HepG2 (cell line): ENCODE results near the gene LRRC10. TPM values are rescaled to one million over a fixed set of nuclear protein-coding genes. Genes with fewer than 3 reads are reported as not detected.

Source experiments
- ATAC-seq: fragments of 200-7000 bp; cut with Tn5 transposase; 3 replicates; pipeline ENCODE4 v1.9.1; 2020; ENCODE audit warnings: mild to moderate bottlenecking, moderate library complexity
- BruUV-seq: library from RNA; stranded (reverse); fragments of 400-500 nt; replicated peaks from 2 replicates; lab custom pipeline; 2021; lab: Mats Ljungman, UMichigan
- CTCF ChIA-PET: fragments of 300-600 bp; formaldehyde crosslinking; extraction: SDS; loops from one replicate; lab custom pipeline; 2021; ENCODE audit warnings: low total read pairs, inconsistent platforms, low intra/inter-chr PET ratio; lab: Yijun Ruan, JAX
- POLR2A ChIA-PET: fragments of 350-600 bp; sonication (Branson Sonifier 250); formaldehyde crosslinking; loops from one replicate; lab custom pipeline; 2020; ENCODE audit warnings: antibody characterized with exemption, inconsistent platforms; lab: Yijun Ruan, JAX
- DNase-seq: peaks from one replicate; pipeline ENCODE4 v3.0.0-alpha.2; 2015; ENCODE audit warnings: low spot score
- FAIRE-seq: peaks from 3 replicates; lab custom pipeline; 2011; peaks lifted over from hg19 to GRCh38; lab: Jason Lieb, UNC
- H2AFZ ChIP-seq: one replicate; pipeline ENCODE4 v1.6.1; 2011; ENCODE audit warnings: low read length, inconsistent platforms
- H3K27ac ChIP-seq: fragments of 300-600 bp; 3 replicates; pipeline ENCODE4 v1.8.0; 2011; ENCODE audit warnings: mixed run types, mild to moderate bottlenecking, mixed read lengths, low read length, inconsistent platforms; ENCODE audit not compliant: insufficient read depth; ENCODE audit errors: extremely low read length
- H3K27me3 ChIP-seq, 2 experiments: fragments of 200-600 bp in 1 of 2; 2 replicates in 1 of 2; 3 replicates in 1 of 2; pipeline versions ENCODE4 v1.6.0 to v1.8.0; 2011; ENCODE audit warnings: low read length in 2 of 2, mild to moderate bottlenecking in 2 of 2, moderate library complexity in 2 of 2, inconsistent platforms in 1 of 2; ENCODE audit not compliant: insufficient read depth in 2 of 2, control insufficient read depth in 1 of 2
- H3K36me3 ChIP-seq, 2 experiments: fragments of 200-600 bp in 1 of 2; replicated peaks in 1 of 2; 2 replicates in 1 of 2; 3 replicates in 1 of 2; pipeline versions ENCODE4 v1.5.1 to v1.8.0; 2011; ENCODE audit warnings: low read length in 2 of 2, inconsistent platforms in 1 of 2; ENCODE audit not compliant: insufficient read depth in 2 of 2, control insufficient read depth in 1 of 2
- H3K4me1 ChIP-seq: 2 replicates; pipeline ENCODE4 v1.5.1; 2012; ENCODE audit warnings: low read length, inconsistent platforms; ENCODE audit not compliant: insufficient read depth
- H3K4me2 ChIP-seq: 2 replicates; pipeline ENCODE4 v1.6.0; 2011; ENCODE audit warnings: low read depth, low read length, inconsistent platforms
- H3K4me3 ChIP-seq, 3 experiments: fragments of 200-600 bp in 1 of 3; sonication (generic), shearing (Covaris generic) in 1 of 3; replicated peaks in 1 of 3; 2 replicates each; pipeline ENCODE4 v1.5.1; 2011 to 2016; ENCODE audit warnings: low read length in 3 of 3, inconsistent platforms in 2 of 3, low read depth in 2 of 3, mild to moderate bottlenecking in 2 of 3, control low read depth in 1 of 3, mixed read lengths in 1 of 3; ENCODE audit not compliant: insufficient read depth in 1 of 3
- H3K79me2 ChIP-seq: one replicate; pipeline ENCODE4 v1.6.1; 2011; ENCODE audit warnings: low read length, inconsistent platforms; ENCODE audit not compliant: insufficient read depth
- H3K9ac ChIP-seq: 2 replicates; pipeline ENCODE4 v1.6.0; 2011; ENCODE audit warnings: mild to moderate bottlenecking, low read depth, low read length, inconsistent platforms; ENCODE audit not compliant: insufficient read depth
- H3K9me3 ChIP-seq: 2 replicates; pipeline ENCODE4 v1.5.1; 2012; ENCODE audit warnings: mild to moderate bottlenecking, low read length
- H4K20me1 ChIP-seq: 2 replicates; pipeline ENCODE4 v1.6.0; 2011; ENCODE audit warnings: inconsistent platforms, mild to moderate bottlenecking, low read length, moderate library complexity; ENCODE audit not compliant: insufficient read depth
- ARHGAP35 ChIP-seq: sonication (generic); formaldehyde crosslinking; IDR thresholded peaks from 2 replicates; pipeline ENCODE4 v1.9.0; 2022; ENCODE audit warnings: mild to moderate bottlenecking, inconsistent platforms, moderate library complexity, missing genetic modification reagents, borderline replicate concordance
- CEBPB ChIP-seq: IDR thresholded peaks from 2 replicates; pipeline ENCODE4 v1.6.1; 2011; ENCODE audit warnings: low read depth, low read length, improper control_type of control experiment, borderline replicate concordance
- LCORL ChIP-seq, 2 experiments: fragments of 450-650 bp in 1 of 2; sonication (generic) in 1 of 2; formaldehyde crosslinking in 1 of 2; IDR thresholded peaks; 2 replicates each; pipeline versions ENCODE4 v1.5.0 to v1.6.1; 2017 to 2020; ENCODE audit warnings: antibody characterized with exemption in 1 of 2, missing genetic modification reagents in 1 of 2
- NR1H2 ChIP-seq: sonication (generic); formaldehyde crosslinking; IDR thresholded peaks from 2 replicates; pipeline ENCODE4 v1.8.1; 2022; ENCODE audit warnings: low read depth, missing genetic modification reagents, borderline replicate concordance
- ZNF670 ChIP-seq: sonication (generic); formaldehyde crosslinking; IDR thresholded peaks from 2 replicates; pipeline ENCODE4 v1.8.0; 2022; ENCODE audit warnings: mild to moderate bottlenecking, missing genetic modification reagents, borderline replicate concordance
- ZNF780A ChIP-seq: sonication (generic); formaldehyde crosslinking; IDR thresholded peaks from 2 replicates; pipeline ENCODE4 v1.8.0; 2022; ENCODE audit warnings: mild to moderate bottlenecking, missing genetic modification reagents, moderate library complexity
- WGBS: methylation state at CpG from one replicate; pipeline ENCODE4 v1.1.6; 2017; ENCODE audit warnings: low lambda C conversion rate; 5-methylcytosine and 5-hydroxymethylcytosine counted together
- in situ Hi-C: cut with HindIII; loops from 2 replicates; pipeline ENCODE4 v1.10.0; 2017; ENCODE audit warnings: low pct_unique_long_range_greater_than_20kb; ENCODE audit not compliant: extremely low pct_ligation_motif_present
- intact Hi-C: fragments of 100-400 bp; cut with micrococcal nuclease; formaldehyde crosslinking; loops from one replicate; pipeline ENCODE4 v1.10.0; 2022; ENCODE audit not compliant: unreplicated experiment
- polyA plus RNA-seq, 8 experiments: library from polyadenylated mRNA; depleted of rRNA in 3 of 8; stranded (reverse) in 7 of 8; unstranded in 1 of 8; fragments of >200 nt; fragmentation: Illumina TruSeq in 4 of 8; extraction: Trizol in 4 of 8; gene quantifications; 2 replicates each; pipeline versions ENCODE4 v1.2.1 to v1.2.3, GENCODE V29; 2011 to 2016; ENCODE audit warnings: low read depth in 4 of 8, missing spikeins in 1 of 8, mixed read lengths in 1 of 8; ENCODE audit not compliant: insufficient read depth in 1 of 8
- total RNA-seq, 5 experiments: library from RNA; depleted of rRNA; stranded (reverse); fragments of >200 nt; fragmentation: Illumina TruSeq; extraction: Trizol; gene quantifications; 2 replicates each; pipeline ENCODE4 v1.2.3, GENCODE V29; 2016; ENCODE audit warnings: low read depth in 1 of 5
- TF ChIP-seq, protein P1 (sequence below): sonication (generic); formaldehyde crosslinking; IDR thresholded peaks from 2 replicates; pipeline ENCODE4 v1.9.0; 2022; ENCODE audit warnings: missing genetic modification reagents, mild to moderate bottlenecking, borderline replicate concordance

Gene LRRC10
- total and polyA plus RNA-seq, 2 of the 13 experiments (the other 11 are each of a cell fraction or from before 2014, with no cell fraction given), result not detected

DNA sequence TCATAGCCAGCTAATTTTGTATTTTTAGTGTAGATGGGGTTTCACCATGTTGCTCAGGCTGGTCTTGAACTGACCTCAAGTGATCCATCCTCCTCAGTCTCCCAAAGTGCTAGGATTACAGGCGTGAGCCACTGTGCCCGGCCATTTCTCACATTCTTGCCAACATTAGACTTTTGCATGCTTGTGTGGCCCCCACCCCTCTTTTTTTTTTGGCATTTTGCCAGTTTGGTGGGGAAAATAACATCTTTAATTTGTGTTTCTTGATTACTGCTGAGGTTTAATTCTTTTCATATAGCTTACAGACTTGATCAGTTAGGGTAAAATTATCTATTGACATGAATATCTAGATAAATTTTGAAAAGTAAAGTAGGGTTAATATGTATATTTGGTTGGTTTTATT is 21.6 kb downstream of the LRRC10 start:
- peaks cover 13 to 67% of the 10 kb centered on the region in 2 experiments for H3K36me3 ChIP-seq
- in situ Hi-C loops (no loop called here), intact Hi-C loops (loop anchor here (5.0 kb wide), 1 partner anchor 232 kb away; the partner anchor contains the start of gene YEATS4)
- FAIRE-seq (no peak), DNase-seq (no peak), ATAC-seq (no peak)
- no peak overlapping the region for H3K4me3 ChIP-seq
- peaks cover 15% of the 10 kb centered on the region for H3K4me1 ChIP-seq
- no peaks in the 10 kb centered on the region for H3K9me3 ChIP-seq
- peaks cover 28% of the 10 kb centered on the region for H3K79me2 ChIP-seq
- H3K4me2 ChIP-seq, result no peak overlapping the region
- 100% methylated on average over 2 of the region's 2 CpGs for WGBS
- H3K27me3 ChIP-seq, result no peaks in the 10 kb centered on the region; a peak in 1 of 5 replicates
- H3K9ac ChIP-seq, result no peak overlapping the region
- H4K20me1 ChIP-seq, result peaks cover 17% of the 10 kb centered on the region
- CTCF ChIA-PET, result no interaction called here
- TF ChIP-seq ZNF780A, result no peak
- no peak for TF ChIP-seq ARHGAP35
- no peak for TF ChIP-seq ZNF670 (CRISPR knock-in tag)
- TF ChIP-seq LCORL (IDR thresholded peaks at IDR 0.05), result peak; percentile 90
- TF ChIP-seq LCORL (CRISPR knock-in tag; IDR thresholded peaks at IDR 0.05), result no peak
- TF ChIP-seq, protein P1, sequence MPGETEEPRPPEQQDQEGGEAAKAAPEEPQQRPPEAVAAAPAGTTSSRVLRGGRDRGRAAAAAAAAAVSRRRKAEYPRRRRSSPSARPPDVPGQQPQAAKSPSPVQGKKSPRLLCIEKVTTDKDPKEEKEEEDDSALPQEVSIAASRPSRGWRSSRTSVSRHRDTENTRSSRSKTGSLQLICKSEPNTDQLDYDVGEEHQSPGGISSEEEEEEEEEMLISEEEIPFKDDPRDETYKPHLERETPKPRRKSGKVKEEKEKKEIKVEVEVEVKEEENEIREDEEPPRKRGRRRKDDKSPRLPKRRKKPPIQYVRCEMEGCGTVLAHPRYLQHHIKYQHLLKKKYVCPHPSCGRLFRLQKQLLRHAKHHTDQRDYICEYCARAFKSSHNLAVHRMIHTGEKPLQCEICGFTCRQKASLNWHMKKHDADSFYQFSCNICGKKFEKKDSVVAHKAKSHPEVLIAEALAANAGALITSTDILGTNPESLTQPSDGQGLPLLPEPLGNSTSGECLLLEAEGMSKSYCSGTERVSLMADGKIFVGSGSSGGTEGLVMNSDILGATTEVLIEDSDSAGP (CRISPR knock-in tag), result no peak
- no peak overlapping the region for H2AFZ ChIP-seq
- no peak overlapping the region for H3K27ac ChIP-seq
- BruUV-seq, result no TSS peak
- POLR2A ChIA-PET, result no interaction called here

DNA sequence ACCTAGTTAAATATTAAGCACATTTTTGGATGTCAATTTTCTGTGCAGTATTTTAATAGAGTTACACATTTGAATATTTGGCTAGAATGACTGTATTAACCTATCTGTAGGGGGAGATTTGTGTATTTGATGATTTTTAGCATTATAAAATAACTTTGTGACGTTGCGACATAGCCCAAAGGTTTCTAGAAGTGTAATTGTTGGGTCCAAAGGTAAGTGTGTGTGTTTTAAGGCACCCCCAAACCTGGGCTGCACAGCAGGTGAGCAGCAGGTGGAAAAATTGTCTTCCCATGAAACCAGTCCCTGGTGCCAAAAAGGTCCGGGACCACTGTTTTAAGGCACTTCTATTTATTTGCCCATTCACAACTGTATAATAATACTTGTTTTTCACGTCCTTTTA is 22.2 kb downstream of the LRRC10 start:
- in situ Hi-C loops (no loop called here), intact Hi-C loops (loop anchor here (5.0 kb wide), 1 partner anchor 231 kb away; the partner anchor contains the start of gene YEATS4)
- no peak for ATAC-seq
- no peak overlapping the region for H3K4me3 ChIP-seq
- POLR2A ChIA-PET, result no interaction called here
- peaks cover 10 to 62% of the 10 kb centered on the region in 2 experiments for H3K36me3 ChIP-seq
- H3K9me3 ChIP-seq, result no peaks in the 10 kb centered on the region
- 96% methylated on average over 4 of the region's 4 CpGs for WGBS
- BruUV-seq, result no TSS peak
- no peak overlapping the region for H3K4me2 ChIP-seq
- no peak for DNase-seq
- peak; percentile 68 for TF ChIP-seq CEBPB
- TF ChIP-seq NR1H2 (CRISPR knock-in tag), result no peak
- peaks cover 28% of the 10 kb centered on the region for H3K79me2 ChIP-seq
- H3K9ac ChIP-seq, result no peak overlapping the region
- H2AFZ ChIP-seq, result no peak overlapping the region
- peaks cover 17% of the 10 kb centered on the region for H4K20me1 ChIP-seq
- H3K4me1 ChIP-seq, result peaks cover 15% of the 10 kb centered on the region
- H3K27me3 ChIP-seq, result no peaks in the 10 kb centered on the region; a peak in 1 of 5 replicates
- H3K27ac ChIP-seq, result no peak overlapping the region
- CTCF ChIA-PET, result no interaction called here
- FAIRE-seq, result no peak
